PFSK-1 (cell line): Measurements from ENCODE around the gene PRKAG2.

ENCODE experiments used
- FOXP2 ChIP-seq: optimal IDR thresholded peaks from 2 replicates; pipeline ENCODE3; 2011; ENCODE audit warnings: borderline replicate concordance, control low read depth, inconsistent platforms; ENCODE audit not compliant: insufficient read depth; ENCODE audit errors: extremely low read length, extremely low read depth
- POLR2AphosphoS5 ChIP-seq: IDR thresholded peaks from 2 replicates; pipeline ENCODE4 v1.6.1; 2012; ENCODE audit warnings: low read depth, mild to moderate bottlenecking, control low read depth, low read length, moderate library complexity
- REST ChIP-seq, 2 experiments: IDR thresholded peaks; 2 replicates each; pipeline versions ENCODE4 v1.6.1 to v1.8.0; 2011 to 2012; ENCODE audit warnings: low read depth in 2 of 2, low read length in 2 of 2, control low read depth in 1 of 2, inconsistent platforms in 1 of 2, mild to moderate bottlenecking in 1 of 2, moderate library complexity in 1 of 2; ENCODE audit not compliant: insufficient read depth in 1 of 2
- SIN3A ChIP-seq: IDR thresholded peaks from 2 replicates; pipeline ENCODE4 v1.6.1; 2012; ENCODE audit warnings: mild to moderate bottlenecking, low read length, moderate library complexity, borderline replicate concordance; ENCODE audit not compliant: insufficient read depth
- TAF1 ChIP-seq: IDR thresholded peaks from 2 replicates; pipeline ENCODE4 v1.6.1; 2012; ENCODE audit warnings: low read length, control low read depth, borderline replicate concordance; ENCODE audit not compliant: insufficient read depth

Gene PRKAG2

DNA sequence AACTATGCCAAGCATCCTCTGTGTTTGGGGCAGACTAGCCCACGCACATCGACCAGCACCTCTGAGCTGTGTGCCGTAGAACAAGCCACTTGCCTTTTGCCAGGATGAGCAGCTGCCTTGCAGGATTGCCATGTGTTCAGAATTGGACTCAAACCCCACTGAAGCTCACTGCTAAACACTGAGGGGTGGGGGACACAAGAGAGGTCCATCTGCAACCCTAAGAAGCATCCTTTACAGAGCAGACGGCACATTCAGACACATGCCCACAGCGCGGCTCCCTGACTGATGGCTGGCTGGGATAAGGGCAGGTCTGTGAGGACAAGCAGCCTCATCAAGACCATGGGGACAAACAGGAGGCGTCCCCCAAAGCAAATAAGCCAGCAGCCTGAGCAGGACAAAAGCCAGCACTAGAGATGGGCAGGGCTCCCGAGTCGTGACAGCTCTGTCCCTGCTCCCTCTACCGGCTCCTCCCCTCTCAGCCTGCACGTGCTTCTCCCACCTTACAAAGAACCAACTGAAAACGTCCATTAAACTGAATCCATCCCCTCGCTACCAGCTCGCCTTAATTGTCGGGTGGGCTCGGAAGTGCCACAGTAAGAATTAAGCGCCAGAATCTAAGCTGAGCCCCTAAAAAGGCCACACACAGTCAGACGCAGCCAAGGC is 114.2 kb downstream of the PRKAG2 start:
- TF ChIP-seq TAF1 (no peak), SIN3A (no peak), POLR2AphosphoS5 (no peak)

DNA sequence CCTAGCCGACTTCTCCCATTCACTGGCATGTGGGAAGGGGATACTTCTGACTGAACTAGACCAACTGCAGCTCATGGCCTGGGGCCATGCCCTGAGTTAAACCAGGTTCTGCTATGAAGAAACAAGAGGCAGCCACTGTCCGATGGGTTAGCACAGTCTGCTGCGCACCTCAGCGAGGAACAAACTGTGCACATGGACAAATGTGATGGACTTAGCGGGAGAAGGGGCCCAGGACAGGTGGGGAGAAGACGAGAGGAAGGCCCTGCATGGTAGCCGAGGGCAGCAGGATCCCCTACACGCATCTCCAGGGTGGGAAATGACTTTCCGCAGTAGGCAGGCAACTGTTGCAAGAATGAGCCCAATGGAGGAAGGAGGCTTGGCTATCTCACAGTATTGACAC is 115.0 kb downstream of the PRKAG2 start:
- TF ChIP-seq FOXP2 (no peak), REST (IDR thresholded peaks at IDR 0.05; ENCODE audit: insufficient read depth in 1 of 2, low read depth in 2 of 2, low read length in 2 of 2) (no peak), POLR2AphosphoS5 (no peak), TAF1 (no peak), SIN3A (no peak)

DNA sequence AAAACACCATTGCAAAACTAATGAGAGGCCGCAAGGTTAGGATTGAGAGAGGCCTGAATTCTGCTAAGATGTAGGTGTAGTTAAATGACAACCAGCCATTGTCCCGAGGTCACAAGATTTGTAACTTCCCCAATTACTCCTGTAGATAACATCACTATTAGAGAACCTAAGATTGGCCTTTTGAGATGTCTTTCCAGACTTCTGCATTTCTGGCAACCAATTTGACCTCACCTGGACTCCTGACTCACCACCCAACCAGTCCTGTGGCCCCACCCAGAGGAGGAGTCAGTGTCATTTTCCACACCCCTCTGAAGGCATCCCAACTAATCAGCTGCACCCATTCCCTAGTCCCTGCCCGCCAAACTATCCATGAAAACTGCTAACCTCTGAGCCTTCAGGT is 115.7 kb downstream of the PRKAG2 start:
- TF ChIP-seq SIN3A (no peak), FOXP2 (no peak), REST (IDR thresholded peaks at IDR 0.05; ENCODE audit: insufficient read depth in 1 of 2, low read depth in 2 of 2, low read length in 2 of 2) (no peak), POLR2AphosphoS5 (no peak), TAF1 (no peak)

- TF ChIP-seq FOXP2 (no peak), SIN3A (no peak), POLR2AphosphoS5 (no peak), REST (IDR thresholded peaks at IDR 0.05; ENCODE audit: insufficient read depth in 1 of 2, low read depth in 2 of 2, low read length in 2 of 2) (no peak), TAF1 (no peak)
Measured at GRCh38 chr7:151759591-151760042, 117.3 kb downstream of the PRKAG2 start.

GRCh38 chr7:151758622-151759540 is 118.0 kb downstream of the PRKAG2 start:
- TF ChIP-seq REST (IDR thresholded peaks at IDR 0.05; ENCODE audit: insufficient read depth in 1 of 2, low read depth in 2 of 2, low read length in 2 of 2) (no peak), SIN3A (no peak), POLR2AphosphoS5 (no peak)
